Suppressor macrophage treated with lipopolysaccharide for 4 hours (primary cell): ENCODE measurements around the gene LATS1.

ENCODE experiments used
- DNase-seq: peaks from one replicate; pipeline ENCODE4 v3.0.0-alpha.2; 2020

The LATS1 gene

GRCh38 chr6:149648148-149649145 lies 69.5 kb downstream of the LATS1 start, which contains the start of gene KATNA1:
Gene KATNA1 (minus strand): TSS chr6:149648714. CDS start chr6:149638547, 10,167 bp downstream.
- DNase-seq = peak; percentile 95

- DNase-seq = no peak
Observed at GRCh38 chr6:149646599-149646998, 71.3 kb downstream of the LATS1 start.

GRCh38 chr6:149642829-149643580 lies 74.9 kb downstream of the LATS1 start:
- DNase-seq = no peak

- no peak for DNase-seq
Observed at GRCh38 chr6:149636124-149636523, 81.8 kb downstream of the LATS1 start.

- DNase-seq = no peak
Observed at GRCh38 chr6:149634315-149634714, 83.6 kb downstream of the LATS1 start.

- DNase-seq = peak; percentile 70
Observed at GRCh38 chr6:149628875-149629510, 88.9 kb downstream of the LATS1 start.

- DNase-seq = no peak
Observed at GRCh38 chr6:149627672-149628071, 90.2 kb downstream of the LATS1 start.

GRCh38 chr6:149615805-149616204 lies 102.1 kb downstream of the LATS1 start:
- DNase-seq = no peak

- DNase-seq = peak; percentile 6
Observed at GRCh38 chr6:149614337-149614736, 103.6 kb downstream of the LATS1 start.

GRCh38 chr6:149608381-149608982 lies 109.4 kb downstream of the LATS1 start:
- DNase-seq = no peak
